IMR-90 (cell line): ENCODE measurements around the gene PLPP6. TPM values are rescaled to one million over a fixed set of nuclear protein-coding genes. Genes with fewer than 3 reads are reported as not detected.

Experiments used
- ATAC-seq: fragments of 200-7000 bp; cut with Tn5 transposase; 2 replicates; pipeline ENCODE4 v1.9.1; 2020; ENCODE audit warnings: low read depth, mild to moderate bottlenecking, moderate library complexity
- BruUV-seq: library from RNA; stranded (reverse); fragments of 400-500 nt; replicated peaks from 2 replicates; lab custom pipeline; 2021; lab: Mats Ljungman, UMichigan
- CTCF ChIA-PET: fragments of 300-600 bp; formaldehyde crosslinking; extraction: SDS; loops from one replicate; lab custom pipeline; 2021; ENCODE audit warnings: antibody characterized with exemption; lab: Yijun Ruan, JAX
- POLR2A ChIA-PET: fragments of 300-600 bp; sonication (Branson Sonifier 250); formaldehyde crosslinking; loops from one replicate; lab custom pipeline; 2022; ENCODE audit warnings: antibody characterized with exemption; ENCODE audit not compliant: unreplicated experiment; lab: Charles Lee
- DNase-seq: peaks from one replicate; pipeline ENCODE4 v3.0.0; 2013
- H2AFZ ChIP-seq: replicated peaks from 2 replicates; pipeline ENCODE3; 2013; ENCODE audit warnings: low read length, mild to moderate bottlenecking; ENCODE audit not compliant: poor library complexity
- H2AK5ac ChIP-seq: 2 replicates; pipeline ENCODE4 v1.6.1; 2013; ENCODE audit warnings: low read depth, low read length, inconsistent platforms
- H2AK9ac ChIP-seq: replicated peaks from 2 replicates; pipeline ENCODE3; 2013; ENCODE audit warnings: mild to moderate bottlenecking, low read depth, low read length, moderate library complexity; ENCODE audit not compliant: poor library complexity
- H2BK120ac ChIP-seq: 2 replicates; pipeline ENCODE4 v1.6.1; 2013; ENCODE audit warnings: low read depth, low read length, inconsistent platforms
- H2BK15ac ChIP-seq: 3 replicates; pipeline ENCODE4 v1.6.1; 2013; ENCODE audit warnings: low read depth, low read length, inconsistent platforms
- H2BK20ac ChIP-seq: 2 replicates; pipeline ENCODE4 v1.6.1; 2013; ENCODE audit warnings: low read depth, mild to moderate bottlenecking, inconsistent platforms, low read length, moderate library complexity
- H2BK5ac ChIP-seq: 2 replicates; pipeline ENCODE4 v1.6.1; 2013; ENCODE audit warnings: mild to moderate bottlenecking, low read depth, low read length, inconsistent platforms; ENCODE audit not compliant: poor library complexity, severe bottlenecking
- H3K14ac ChIP-seq: replicated peaks from 2 replicates; pipeline ENCODE4 v1.6.1; 2013; ENCODE audit warnings: low read depth, low read length, inconsistent platforms
- H3K18ac ChIP-seq: 2 replicates; pipeline ENCODE4 v1.6.1; 2013; ENCODE audit warnings: low read depth, low read length, control low read depth
- H3K23ac ChIP-seq: 2 replicates; pipeline ENCODE4 v1.6.1; 2013; ENCODE audit warnings: low read depth, low read length, inconsistent platforms
- H3K27ac ChIP-seq: 2 replicates; pipeline ENCODE4 v1.5.1; 2013; ENCODE audit warnings: mild to moderate bottlenecking, control low read depth, low read length; ENCODE audit not compliant: insufficient read depth
- H3K27me3 ChIP-seq: 2 replicates; pipeline ENCODE4 v1.6.1; 2013; ENCODE audit warnings: low read length; ENCODE audit not compliant: control insufficient read depth, insufficient read depth
- H3K36me3 ChIP-seq: 2 replicates; pipeline ENCODE4 v1.6.1; 2013; ENCODE audit warnings: low read length, mixed read lengths; ENCODE audit not compliant: control insufficient read depth, insufficient read depth
- H3K4ac ChIP-seq: 2 replicates; pipeline ENCODE4 v1.6.1; 2013; ENCODE audit warnings: low read depth, low read length, inconsistent platforms
- H3K4me1 ChIP-seq: 2 replicates; pipeline ENCODE4 v1.6.1; 2013; ENCODE audit warnings: low read length, mixed read lengths; ENCODE audit not compliant: control insufficient read depth, insufficient read depth
- H3K4me2 ChIP-seq: 2 replicates; pipeline ENCODE4 v1.6.1; 2013; ENCODE audit warnings: low read depth, mild to moderate bottlenecking, control low read depth, low read length, moderate library complexity
- H3K4me3 ChIP-seq: 2 replicates; pipeline ENCODE4 v1.5.1; 2013; ENCODE audit warnings: low read depth, mild to moderate bottlenecking, control low read depth, low read length, moderate library complexity; ENCODE audit not compliant: insufficient read depth
- H3K56ac ChIP-seq: 2 replicates; pipeline ENCODE4 v1.6.1; 2013; ENCODE audit warnings: low read length, inconsistent platforms; ENCODE audit not compliant: insufficient read depth; ENCODE audit errors: extremely low read depth
- H3K79me1 ChIP-seq, 2 experiments: 2 replicates each; pipeline ENCODE4 v1.6.1; 2013; ENCODE audit warnings: low read length in 2 of 2, inconsistent platforms in 1 of 2, low read depth in 1 of 2
- H3K9ac ChIP-seq: 2 replicates; pipeline ENCODE4 v1.6.1; 2013; ENCODE audit warnings: low read depth, low read length, control low read depth
- H3K9me1 ChIP-seq: 2 replicates; pipeline ENCODE4 v1.6.1; 2013; ENCODE audit warnings: low read length, inconsistent platforms; ENCODE audit not compliant: insufficient read depth
- H3K9me3 ChIP-seq: 2 replicates; pipeline ENCODE4 v1.6.1; 2013; ENCODE audit warnings: low read length; ENCODE audit not compliant: control insufficient read depth, insufficient read depth
- H4K20me1 ChIP-seq: 2 replicates; pipeline ENCODE4 v1.6.1; 2013; ENCODE audit warnings: low read length, inconsistent platforms; ENCODE audit not compliant: insufficient read depth
- H4K5ac ChIP-seq: 2 replicates; pipeline ENCODE4 v1.6.1; 2013; ENCODE audit warnings: mild to moderate bottlenecking, low read depth, low read length, control low read depth
- H4K8ac ChIP-seq, 2 experiments: 2 replicates each; pipeline ENCODE4 v1.6.1; 2013; ENCODE audit warnings: low read depth in 2 of 2, low read length in 2 of 2, control low read depth in 1 of 2, inconsistent platforms in 1 of 2
- H4K91ac ChIP-seq: 2 replicates; pipeline ENCODE4 v1.6.1; 2013; ENCODE audit warnings: low read depth, low read length, inconsistent platforms; ENCODE audit not compliant: insufficient read depth
- BHLHE40 ChIP-seq: fragments of 150-350 bp; IDR thresholded peaks from 2 replicates; pipeline ENCODE4 v1.6.1; 2016; ENCODE audit warnings: mild to moderate bottlenecking, low read depth, low read length
- CEBPB ChIP-seq: IDR thresholded peaks from 2 replicates; pipeline ENCODE4 v1.6.1; 2012; ENCODE audit warnings: low read depth, low read length, improper control_type of control experiment
- CHD1 ChIP-seq: IDR thresholded peaks from 2 replicates; pipeline ENCODE4 v1.6.1; 2012; ENCODE audit warnings: low read depth, low read length, improper control_type of control experiment
- ELK1 ChIP-seq: fragments of 150-350 bp; IDR thresholded peaks from 2 replicates; pipeline ENCODE4 v1.6.1; 2016; ENCODE audit warnings: low read depth, mild to moderate bottlenecking, low read length, moderate library complexity, borderline replicate concordance
- RAD21 ChIP-seq: IDR thresholded peaks from 2 replicates; pipeline ENCODE4 v1.6.1; 2012; ENCODE audit warnings: low read length, improper control_type of control experiment
- RFX5 ChIP-seq: IDR thresholded peaks from 2 replicates; pipeline ENCODE4 v1.8.0; 2012; ENCODE audit warnings: low read depth, mild to moderate bottlenecking, low read length, moderate library complexity
- SMC3 ChIP-seq: fragments of 150-350 bp; IDR thresholded peaks from 2 replicates; pipeline ENCODE4 v1.6.1; 2016; ENCODE audit warnings: low read depth, mild to moderate bottlenecking, antibody characterized with exemption, low read length, moderate library complexity
- WGBS, 2 experiments: methylation state at CpG; one replicate each; pipeline versions ENCODE4 v1.1.5 to v1.1.7; 2013; ENCODE audit warnings: missing lambda C conversion rate in 2 of 2; ENCODE audit not compliant: insufficient read length in 1 of 2; ENCODE audit errors: extremely low coverage in 2 of 2; 5-methylcytosine and 5-hydroxymethylcytosine counted together
- dilution Hi-C: fragments of 300-500 bp; cut with HindIII; formaldehyde crosslinking; loops from one replicate; pipeline ENCODE4 v1.14.3; 2018; ENCODE audit warnings: low sequenced_read_pairs; ENCODE audit not compliant: unreplicated experiment
- in situ Hi-C: fragments of 300-500 bp; cut with MboI; formaldehyde crosslinking; loops from 3 replicates; pipeline ENCODE4 v1.14.3; 2019; ENCODE audit warnings: low sequenced_read_pairs, inconsistent platforms, mixed read lengths
- intact Hi-C: fragments of 100-400 bp; cut with micrococcal nuclease; formaldehyde crosslinking; loops from 2 replicates; pipeline ENCODE4 v1.10.0; 2022
- polyA plus RNA-seq, 3 experiments: library from polyadenylated mRNA; depleted of rRNA; stranded (reverse); fragments of >200 nt; gene quantifications; 2 replicates each; pipeline ENCODE4 v1.2.3, GENCODE V29; 2012; ENCODE audit warnings: low replicate concordance in 1 of 3
- total RNA-seq: library from RNA; depleted of rRNA; stranded (reverse); fragments of >200 nt; gene quantifications from 2 replicates; pipeline ENCODE4 v1.2.3, GENCODE V29; 2012

The PLPP6 gene
- total and polyA plus RNA-seq, 2 of the 4 experiments (the other 2 are of a cell fraction): 3.4 to 5.9 TPM

GRCh38 chr9:4615251-4615650, 46.8 kb upstream of the PLPP6 start:
- no peak overlapping the region for H3K14ac ChIP-seq
- H3K4me2 ChIP-seq: no peak overlapping the region
- no peaks in the 10 kb centered on the region for H3K79me1 ChIP-seq
- H3K4me1 ChIP-seq: no peaks in the 10 kb centered on the region; the same call in 1 of the 2 replicates
- no peak overlapping the region for H3K18ac ChIP-seq
- H4K91ac ChIP-seq: no peak overlapping the region
- H4K8ac ChIP-seq: no peak overlapping the region
- ATAC-seq (peak; percentile 72), DNase-seq (peak; percentile 64)
- no peak overlapping the region for H2AK5ac ChIP-seq
- TF ChIP-seq BHLHE40: peak; percentile 65; the same call in 1 of the 2 replicates
- no peak for TF ChIP-seq RAD21
- peak; percentile 44 for TF ChIP-seq CEBPB
- TF ChIP-seq SMC3: no peak
- TF ChIP-seq ELK1: no peak
- TF ChIP-seq CHD1: no peak
- TF ChIP-seq RFX5: no peak
- H3K56ac ChIP-seq: no peak overlapping the region
- BruUV-seq: no TSS peak
- H2AK9ac ChIP-seq: no peak overlapping the region
- H3K9me3 ChIP-seq: no peaks in the 10 kb centered on the region
- no peak overlapping the region for H2BK120ac ChIP-seq
- CTCF ChIA-PET: interaction anchor here (1.2 kb wide), 1 partner anchor 10 kb away, joined by 3 read pairs; no protein-coding TSS in a partner anchor
- H3K36me3 ChIP-seq: no peaks in the 10 kb centered on the region
- dilution Hi-C loops (no loop called here), intact Hi-C loops (no loop called here), in situ Hi-C loops (no loop called here)
- no peak overlapping the region for H2BK20ac ChIP-seq
- H2BK5ac ChIP-seq: no peak overlapping the region
- H3K9ac ChIP-seq: no peak overlapping the region
- POLR2A ChIA-PET: interaction anchor here (0.6 kb wide), 1 partner anchor 29 kb away, joined by 6 read pairs; no protein-coding TSS in a partner anchor
- H3K4ac ChIP-seq: no peak overlapping the region
- no peak overlapping the region for H2AFZ ChIP-seq
- no peak overlapping the region for H3K27ac ChIP-seq
- no peak overlapping the region for H3K23ac ChIP-seq
- 17% methylated on average over 1 of the region's 4 CpGs; no CpG with 5 or more reads in 1 of the 2 experiments for WGBS, 2 experiments
- no peaks in the 10 kb centered on the region for H3K9me1 ChIP-seq
- H3K27me3 ChIP-seq: no peaks in the 10 kb centered on the region
- H2BK15ac ChIP-seq: no peak overlapping the region
- H4K20me1 ChIP-seq: no peaks in the 10 kb centered on the region
- no peak overlapping the region for H3K4me3 ChIP-seq
- no peak overlapping the region for H4K5ac ChIP-seq
